ENCODE measurements around the gene PSMB2.

Gene PSMB2

DNA sequence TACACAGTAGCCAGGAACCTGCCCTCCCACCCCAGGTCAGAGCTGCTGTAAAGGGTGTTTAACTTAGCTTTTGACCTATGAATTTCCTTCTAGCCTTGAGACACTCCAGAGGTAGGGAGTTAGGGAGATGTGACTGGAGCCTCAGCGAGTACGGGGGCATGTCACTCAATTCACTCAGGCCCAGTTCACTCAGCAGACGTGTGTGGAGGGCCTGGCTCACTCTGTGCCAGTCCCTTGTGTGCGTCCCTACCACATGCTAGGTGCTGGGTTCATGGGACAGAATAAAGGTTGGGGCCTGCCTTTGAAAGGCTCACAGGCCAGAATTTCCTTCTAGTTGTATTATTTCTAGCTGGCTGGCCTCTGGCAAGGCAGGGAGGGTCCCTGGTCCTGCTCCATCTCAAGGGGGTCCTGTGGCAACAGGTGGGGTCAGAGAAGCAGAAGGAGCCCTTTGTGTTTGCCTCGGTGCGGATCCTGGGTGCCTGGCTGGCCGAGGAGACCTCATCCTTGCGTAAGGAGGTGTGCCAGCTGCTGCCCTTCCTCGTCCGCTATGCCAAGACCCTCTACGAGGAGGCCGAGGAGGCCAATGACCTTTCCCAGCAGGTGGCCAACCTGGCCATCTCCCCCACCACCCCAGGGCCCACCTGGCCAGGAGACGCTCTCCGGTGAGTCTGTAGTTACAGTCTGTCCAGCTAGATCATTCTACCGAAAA is 79.2 kb downstream of the PSMB2 start:
- no peaks in the 10 kb centered on the region for H3K27me3 Mint-ChIP-seq
- no peak overlapping the region for H3K27ac Mint-ChIP-seq (ENCODE audit: low read depth)

DNA sequence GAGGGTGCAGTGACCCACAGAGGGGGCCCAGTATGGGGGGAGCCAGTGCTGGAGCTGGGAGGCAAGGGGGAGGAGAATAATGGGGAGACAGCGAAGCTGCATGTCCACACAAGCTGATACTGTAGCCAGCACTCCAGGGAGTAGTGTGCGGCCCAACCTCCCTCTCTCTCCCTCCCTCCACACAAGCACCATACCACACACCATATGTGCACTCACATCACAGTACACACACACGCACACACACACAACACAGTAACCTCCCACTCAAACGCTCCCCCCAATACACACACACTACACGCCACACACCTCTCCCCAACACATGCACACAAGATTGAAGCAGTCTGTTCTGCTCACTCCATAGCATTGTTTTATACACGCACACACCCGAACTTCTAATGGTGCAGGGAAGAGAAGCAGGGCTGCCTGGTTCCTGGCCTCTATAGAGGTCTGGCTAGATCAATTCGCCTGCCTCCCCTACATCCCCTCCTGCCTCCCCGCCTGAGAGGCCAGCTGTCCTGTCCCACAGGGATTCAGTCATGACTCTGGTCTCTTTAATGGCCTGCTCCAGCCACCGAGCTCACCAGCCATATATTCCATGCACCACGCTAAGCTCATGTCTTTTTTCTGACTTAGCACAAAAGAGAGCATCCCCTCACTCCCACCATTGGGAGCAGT is 79.9 kb downstream of the PSMB2 start:
- Mint-ChIP-seq H3K27ac (ENCODE audit: low read depth) (no peak overlapping the region), H3K9me3 (no peaks in the 10 kb centered on the region)

More for the DNA sequence above, 79.2 kb downstream of the PSMB2 start:
- H3K9me3 Mint-ChIP-seq, result no peaks in the 10 kb centered on the region
- ATAC-seq (replicated peaks; ENCODE audit: extremely low read depth, poor library complexity, severe bottlenecking) (no peak), DNase-seq (ENCODE audit: low spot score in 2 of 2) (no peak)
- H3K4me3 Mint-ChIP-seq, result no peak overlapping the region
- H3K4me1 Mint-ChIP-seq, result peaks cover 50% of the 10 kb centered on the region
- H3K36me3 Mint-ChIP-seq (ENCODE audit: insufficient read depth), result peaks cover 19% of the 10 kb centered on the region

DNA sequence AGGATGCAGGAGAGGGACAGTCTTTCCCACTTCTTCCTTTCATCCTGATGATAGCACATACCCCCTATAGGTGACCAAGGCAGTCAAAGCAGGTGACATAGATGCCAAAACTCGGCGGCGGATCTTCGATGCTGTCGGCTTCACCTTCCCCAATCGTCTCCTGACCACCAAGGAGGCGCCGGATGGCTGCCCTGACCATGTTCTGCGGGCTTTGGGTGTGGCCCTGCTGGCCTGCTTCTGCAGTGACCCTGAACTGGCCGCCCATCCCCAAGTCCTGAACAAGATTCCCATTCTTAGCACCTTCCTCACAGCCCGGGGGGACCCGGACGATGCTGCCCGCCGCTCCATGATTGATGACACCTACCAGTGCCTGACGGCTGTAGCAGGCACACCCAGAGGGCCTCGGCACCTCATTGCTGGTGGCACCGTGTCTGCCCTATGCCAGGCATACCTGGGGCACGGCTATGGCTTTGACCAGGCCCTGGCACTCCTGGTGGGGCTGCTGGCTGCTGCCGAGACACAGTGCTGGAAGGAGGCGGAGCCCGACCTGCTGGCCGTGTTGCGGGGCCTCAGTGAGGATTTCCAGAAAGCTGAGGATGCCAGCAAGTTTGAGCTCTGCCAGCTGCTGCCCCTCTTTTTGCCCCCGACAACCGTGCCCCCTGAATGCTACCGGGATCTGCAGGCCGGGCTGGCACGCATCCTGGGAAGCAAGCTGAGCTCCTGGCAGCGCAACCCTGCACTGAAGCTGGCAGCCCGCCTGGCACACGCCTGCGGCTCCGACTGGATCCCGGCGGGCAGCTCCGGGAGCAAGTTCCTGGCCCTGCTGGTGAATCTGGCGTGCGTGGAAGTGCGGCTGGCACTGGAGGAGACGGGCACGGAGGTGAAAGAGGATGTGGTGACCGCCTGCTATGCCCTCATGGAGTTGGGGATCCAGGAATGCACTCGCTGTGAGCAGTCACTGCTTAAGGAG is 80.8 kb downstream of the PSMB2 start:
- Mint-ChIP-seq H3K4me3 (no peak overlapping the region), H3K36me3 (ENCODE audit: insufficient read depth) (peaks cover 16% of the 10 kb centered on the region), H3K9me3 (no peaks in the 10 kb centered on the region), H3K4me1 (peaks cover 58% of the 10 kb centered on the region), H3K27ac (ENCODE audit: low read depth) (no peak overlapping the region), H3K27me3 (no peaks in the 10 kb centered on the region)
- no peak for DNase-seq (ENCODE audit: low spot score in 2 of 2)
- no peak for ATAC-seq (replicated peaks; ENCODE audit: extremely low read depth, poor library complexity, severe bottlenecking)

More for the DNA sequence above, 79.9 kb downstream of the PSMB2 start:
- no peak for ATAC-seq (replicated peaks; ENCODE audit: extremely low read depth, poor library complexity, severe bottlenecking)
- Mint-ChIP-seq H3K4me3 (no peak overlapping the region), H3K4me1 (peaks cover 50% of the 10 kb centered on the region), H3K36me3 (ENCODE audit: insufficient read depth) (peaks cover 16% of the 10 kb centered on the region), H3K27me3 (no peaks in the 10 kb centered on the region)
- no peak for DNase-seq (ENCODE audit: low spot score in 2 of 2)

GRCh38 chr1:35559317-35559944 is 81.9 kb downstream of the PSMB2 start:
- H3K9me3 Mint-ChIP-seq, result no peaks in the 10 kb centered on the region
- peaks cover 17% of the 10 kb centered on the region for H3K36me3 Mint-ChIP-seq (ENCODE audit: insufficient read depth)
- peaks cover 63% of the 10 kb centered on the region for H3K4me1 Mint-ChIP-seq
- DNase-seq (ENCODE audit: low spot score in 2 of 2), result no peak
- peak overlapping the region; percentile 75 for H3K27ac Mint-ChIP-seq (ENCODE audit: low read depth)
- peak overlapping the region; percentile 97 for H3K4me3 Mint-ChIP-seq
- no peak for ATAC-seq (replicated peaks; ENCODE audit: extremely low read depth, poor library complexity, severe bottlenecking)
- H3K27me3 Mint-ChIP-seq, result no peaks in the 10 kb centered on the region

GRCh38 chr1:35558374-35559316 is 82.7 kb downstream of the PSMB2 start:
- DNase-seq (ENCODE audit: low spot score in 2 of 2) (no peak), ATAC-seq (replicated peaks; ENCODE audit: extremely low read depth, poor library complexity, severe bottlenecking) (peak; percentile 8)
- Mint-ChIP-seq H3K27ac (ENCODE audit: low read depth) (peak overlapping the region; percentile 97), H3K36me3 (ENCODE audit: insufficient read depth) (peaks cover 18% of the 10 kb centered on the region), H3K4me1 (peaks cover 60% of the 10 kb centered on the region), H3K9me3 (no peaks in the 10 kb centered on the region), H3K4me3 (peak overlapping the region; percentile 97), H3K27me3 (no peaks in the 10 kb centered on the region)

- Mint-ChIP-seq H3K27ac (ENCODE audit: low read depth) (peak within 1 kb of the TSS; percentile 97), H3K4me3 (peak within 1 kb of the TSS; percentile 97), H3K4me1 (peaks cover 64% of the 10 kb centered on the region), H3K36me3 (ENCODE audit: insufficient read depth) (peaks cover 25% of the 10 kb centered on the region), H3K27me3 (no peaks in the 10 kb centered on the region), H3K9me3 (no peaks in the 10 kb centered on the region)
- ATAC-seq (replicated peaks; ENCODE audit: extremely low read depth, poor library complexity, severe bottlenecking) (peak; percentile 94), DNase-seq (ENCODE audit: low spot score in 2 of 2) (peak; percentile 86 to 93)
These were observed 83.5 kb downstream of the PSMB2 start, which contains the start of gene NCDN for GRCh38 chr1:35557611-35558373. NCDN (plus strand) TSS chr1:35557799; CDS start chr1:35558191, 392 bp downstream.

DNA sequence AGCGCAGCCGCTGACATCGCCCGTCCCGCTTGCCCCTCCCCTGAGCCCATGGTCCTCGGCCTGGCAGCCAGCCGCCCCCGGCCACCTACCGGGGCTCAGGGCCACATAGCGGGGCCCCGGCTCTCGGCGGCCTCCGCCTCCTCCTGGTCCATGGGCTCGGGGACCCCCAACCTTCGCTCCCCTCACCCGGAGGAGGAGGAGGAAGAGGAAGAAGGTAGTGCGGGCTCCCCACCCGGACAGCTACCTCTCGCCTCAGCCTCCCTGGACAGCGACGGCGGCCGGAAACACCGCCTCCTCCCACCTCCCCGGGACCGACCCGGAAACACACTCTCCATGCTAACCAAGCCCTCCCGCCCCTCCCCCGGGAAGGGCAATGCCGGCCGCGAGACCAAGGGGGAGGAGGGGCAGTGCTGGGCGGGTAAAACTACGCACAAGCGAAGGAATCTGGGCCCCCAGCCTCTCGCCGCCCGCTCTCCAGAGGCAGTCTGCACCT is 84.2 kb downstream of the PSMB2 start, which contains the start of gene KIAA0319L:
Gene KIAA0319L, minus strand, starts transcription at position 286 of the 493 bp plus-strand sequence. CDS start 2,912 bp downstream, outside the sequence.
- no peak for DNase-seq (ENCODE audit: low spot score in 2 of 2)
- Mint-ChIP-seq H3K4me3 (peak within 1 kb of the TSS; percentile 97), H3K36me3 (ENCODE audit: insufficient read depth) (peaks cover 31% of the 10 kb centered on the region), H3K9me3 (no peaks in the 10 kb centered on the region), H3K27ac (ENCODE audit: low read depth) (peak within 1 kb of the TSS; percentile 97), H3K27me3 (no peaks in the 10 kb centered on the region), H3K4me1 (peaks cover 60% of the 10 kb centered on the region)
- peak; percentile 59 for ATAC-seq (replicated peaks; ENCODE audit: extremely low read depth, poor library complexity, severe bottlenecking)

DNA sequence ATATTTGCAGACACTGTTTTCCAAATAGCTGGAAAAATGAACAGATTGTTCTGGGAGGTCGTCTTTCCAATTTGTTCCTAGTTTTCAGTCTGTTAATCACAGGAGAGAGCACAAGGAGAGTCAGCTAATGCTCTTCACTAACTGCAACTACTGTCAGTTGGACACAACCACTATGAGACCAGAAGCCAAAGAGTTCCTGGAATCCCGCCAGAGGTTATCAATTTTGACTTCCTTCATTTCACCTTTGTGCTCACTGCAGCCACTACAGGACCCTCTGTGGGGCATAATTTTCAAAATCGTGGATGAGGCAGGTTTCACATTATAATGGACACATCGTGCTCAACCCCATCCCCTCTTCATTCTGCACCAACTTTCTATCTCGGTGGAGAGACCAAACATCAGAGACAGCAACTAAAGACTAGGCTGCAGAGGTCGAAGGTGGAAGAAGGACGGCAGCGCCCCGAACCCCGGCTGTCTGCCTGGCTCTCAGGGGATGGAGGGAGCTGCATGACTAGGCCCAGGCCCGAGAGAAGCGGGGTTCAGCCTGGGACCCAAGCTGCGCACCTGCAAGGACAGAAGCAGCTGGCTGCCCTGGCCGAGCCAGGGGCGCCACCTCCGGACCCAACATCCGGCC is 84.7 kb downstream of the PSMB2 start:
- DNase-seq (ENCODE audit: low spot score in 2 of 2) (no peak), ATAC-seq (replicated peaks; ENCODE audit: extremely low read depth, poor library complexity, severe bottlenecking) (peak; percentile 3)
- peaks cover 57% of the 10 kb centered on the region for H3K4me1 Mint-ChIP-seq
- H3K27me3 Mint-ChIP-seq, result no peaks in the 10 kb centered on the region
- peaks cover 34% of the 10 kb centered on the region for H3K36me3 Mint-ChIP-seq (ENCODE audit: insufficient read depth)
- peak overlapping the region; percentile 97 for H3K4me3 Mint-ChIP-seq
- peak overlapping the region; percentile 97 for H3K27ac Mint-ChIP-seq (ENCODE audit: low read depth)
- H3K9me3 Mint-ChIP-seq, result no peaks in the 10 kb centered on the region

- Mint-ChIP-seq H3K4me1 (peaks cover 52% of the 10 kb centered on the region), H3K4me3 (peak overlapping the region; percentile 97), H3K36me3 (ENCODE audit: insufficient read depth) (peaks cover 35% of the 10 kb centered on the region), H3K27ac (ENCODE audit: low read depth) (peak overlapping the region; percentile 97), H3K27me3 (no peaks in the 10 kb centered on the region), H3K9me3 (no peaks in the 10 kb centered on the region)
- ATAC-seq (replicated peaks; ENCODE audit: extremely low read depth, poor library complexity, severe bottlenecking), result no peak
- DNase-seq (ENCODE audit: low spot score in 2 of 2), result no peak
These were observed 85.5 kb downstream of the PSMB2 start for GRCh38 chr1:35555601-35556477.

- Mint-ChIP-seq H3K27ac (ENCODE audit: low read depth) (peak overlapping the region; percentile 16), H3K9me3 (no peaks in the 10 kb centered on the region), H3K27me3 (no peaks in the 10 kb centered on the region), H3K4me3 (peak overlapping the region; percentile 97), H3K36me3 (ENCODE audit: insufficient read depth) (peaks cover 36% of the 10 kb centered on the region), H3K4me1 (peaks cover 52% of the 10 kb centered on the region)
- ATAC-seq (replicated peaks; ENCODE audit: extremely low read depth, poor library complexity, severe bottlenecking), result no peak
- DNase-seq (ENCODE audit: low spot score in 2 of 2), result no peak
These were observed 86.1 kb downstream of the PSMB2 start for GRCh38 chr1:35555212-35555584.

Data from central memory CD8-positive, alpha-beta T cell (primary cell).